Esophagus squamous epithelium (tissue), 5 donors: ENCODE data around the gene DHCR24. TPM values are rescaled to one million over a fixed set of nuclear protein-coding genes. Genes with fewer than 3 reads are reported as not detected.

Experiments used
- DNase-seq: peaks from one replicate; lab custom pipeline; 2025; lab: John Stamatoyannopoulos, UW
- H3K27ac ChIP-seq, 4 donors: fragments of 200-600 bp; sonication (generic); one replicate each; pipeline ENCODE4 v1.5.1; 2016 to 2019; ENCODE audit warnings: mild to moderate bottlenecking in 1 of 4
- H3K27me3 ChIP-seq, 4 donors: fragments of 200-600 bp; sonication (generic); 1 replicate in 3 of 4; 2 replicates in 1 of 4; pipeline versions ENCODE4 v1.5.1 to v1.6.0; 2017 to 2021; ENCODE audit warnings: antibody characterized with exemption in 1 of 4
- H3K36me3 ChIP-seq, 3 donors: fragments of 200-600 bp; sonication (generic); one replicate each; pipeline ENCODE4 v1.5.1; 2016 to 2019
- H3K4me1 ChIP-seq, 3 donors: fragments of 200-600 bp; sonication (generic); one replicate each; pipeline ENCODE4 v1.5.1; 2017 to 2019
- H3K4me3 ChIP-seq, 4 donors: fragments of 200-600 bp; sonication (generic); 1 replicate in 3 of 4; 2 replicates in 1 of 4; pipeline ENCODE4 v1.5.1; 2016 to 2019; ENCODE audit warnings: mild to moderate bottlenecking in 2 of 4, moderate library complexity in 1 of 4
- H3K9me3 ChIP-seq, 3 donors: fragments of 200-600 bp; sonication (generic); one replicate each; pipeline ENCODE4 v1.5.1; 2016 to 2019
- CTCF ChIP-seq, 6 experiments: fragments of 450-650 bp in 4 of 6; fragments of 200-600 bp in 2 of 6; sonication (generic) in 2 of 6; IDR thresholded peaks; one replicate each; pipeline ENCODE4 v1.5.1; 2016 to 2019; ENCODE audit warnings: antibody characterized with exemption in 6 of 6, mild to moderate bottlenecking in 4 of 6, moderate library complexity in 4 of 6
- POLR2A ChIP-seq, 4 donors: fragments of 450-650 bp; IDR thresholded peaks; one replicate each; pipeline ENCODE4 v1.6.1; 2017; ENCODE audit warnings: antibody characterized with exemption in 4 of 4, mild to moderate bottlenecking in 4 of 4, moderate library complexity in 3 of 4
- WGBS, 2 donors: methylation state at CpG; one replicate each; pipeline ENCODE4 v1.1.5; 2018; 5-methylcytosine and 5-hydroxymethylcytosine counted together
- intact Hi-C: fragments of 100-400 bp; cut with DNase I; formaldehyde crosslinking; loops from one replicate; pipeline ENCODE4 v1.15.0; 2022
- total RNA-seq, 4 donors: library from RNA; depleted of rRNA; stranded (reverse); fragments of >200 nt; gene quantifications; one replicate each; pipeline ENCODE4 v1.1.0, GENCODE V29; 2016
- donor health status: DM: yes; HTN: yes; CAD: no.

DHCR24 gene
- total RNA-seq, 4 donors from 2014 or later, result 285 to 499 (median 340) TPM

GRCh38 chr1:54826226-54826816 is 60.7 kb downstream of the DHCR24 start:
- Histone ChIP-seq H3K4me3 (no peak overlapping the region), H3K9me3 (peaks cover 0 to 23% (median 14%) of the 10 kb centered on the region in 3 donors), H3K27ac (no peak overlapping the region), H3K27me3 (no peaks in the 10 kb centered on the region), H3K4me1 (no peaks in the 10 kb centered on the region), H3K36me3 (peaks cover 0 to 2% (median 0%) of the 10 kb centered on the region in 3 donors)
- intact Hi-C loops, result no loop called here
- DNase-seq, result no peak
- WGBS, 2 donors, result 92 to 98% methylated on average over 3 of the region's 4 CpGs
- TF ChIP-seq CTCF (IDR thresholded peaks at IDR 0.05) (no peak), POLR2A (IDR thresholded peaks at IDR 0.05) (no peak)

DNA sequence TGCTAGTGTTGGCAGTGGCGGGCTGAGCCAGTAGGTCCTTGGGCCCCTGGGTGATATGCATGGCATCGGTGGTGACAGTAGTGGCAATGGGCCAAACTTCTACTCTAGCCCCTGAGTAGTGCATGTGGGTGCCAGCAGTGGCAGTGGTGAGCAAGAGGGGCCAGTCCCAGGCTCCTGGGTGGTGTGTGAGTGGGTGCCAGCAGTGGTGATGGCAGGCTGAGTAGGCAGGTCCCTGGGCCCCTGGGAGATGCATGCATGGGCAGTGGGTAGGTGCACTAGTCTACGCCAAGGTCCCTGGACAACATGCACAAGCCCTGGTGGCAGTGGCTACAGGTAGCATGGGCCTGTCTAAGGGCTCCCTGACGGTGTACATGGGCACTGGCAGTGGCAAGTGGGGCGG is 61.3 kb downstream of the DHCR24 start:
- 90% methylated on average over 2 of the region's 5 CpGs; no CpG with 5 or more reads in 1 of the 2 donors for WGBS, 2 donors
- intact Hi-C loops, result no loop called here
- no peaks in the 10 kb centered on the region for H3K27me3 ChIP-seq
- no peak for TF ChIP-seq POLR2A (IDR thresholded peaks at IDR 0.05)
- TF ChIP-seq CTCF (IDR thresholded peaks at IDR 0.05), result no peak
- H3K9me3 ChIP-seq, result peaks cover 0 to 18% (median 11%) of the 10 kb centered on the region in 3 donors
- no peak overlapping the region for H3K27ac ChIP-seq
- no peak for DNase-seq
- H3K36me3 ChIP-seq, result no peaks in the 10 kb centered on the region
- no peaks in the 10 kb centered on the region for H3K4me1 ChIP-seq
- H3K4me3 ChIP-seq, result no peak overlapping the region

DNA sequence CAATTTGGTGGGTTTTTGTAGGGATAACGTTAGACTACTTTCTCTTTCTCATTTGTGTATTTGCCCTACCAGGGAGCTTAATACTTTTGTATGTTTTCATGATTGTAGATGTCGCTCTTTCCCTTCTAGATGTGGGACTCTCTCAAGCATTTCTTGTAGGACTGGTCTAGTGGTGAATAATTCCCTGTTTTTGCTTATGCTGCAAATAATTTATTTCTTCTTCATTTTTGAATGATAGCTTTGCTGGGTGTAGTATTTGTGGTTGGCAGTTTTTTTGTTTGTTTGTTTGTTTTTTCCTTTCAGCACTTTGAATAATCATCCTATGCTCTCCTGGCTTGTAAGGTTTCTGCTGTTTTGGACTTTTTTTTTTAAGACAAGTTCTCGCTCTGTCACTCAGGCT is 63.3 kb downstream of the DHCR24 start:
- H3K27ac ChIP-seq, result no peak overlapping the region
- no peak for DNase-seq
- no peak for TF ChIP-seq POLR2A (IDR thresholded peaks at IDR 0.05)
- TF ChIP-seq CTCF (IDR thresholded peaks at IDR 0.05), result no peak
- 69 to 79% methylated on average over 3 of the region's 3 CpGs for WGBS, 2 donors
- H3K4me1 ChIP-seq, result peaks cover 0 to 10% (median 0%) of the 10 kb centered on the region in 3 donors
- no peak overlapping the region for H3K4me3 ChIP-seq
- H3K36me3 ChIP-seq, result no peaks in the 10 kb centered on the region
- peaks cover 0 to 18% (median 10%) of the 10 kb centered on the region in 3 donors for H3K9me3 ChIP-seq
- no peaks in the 10 kb centered on the region for H3K27me3 ChIP-seq
- intact Hi-C loops, result no loop called here

DNA sequence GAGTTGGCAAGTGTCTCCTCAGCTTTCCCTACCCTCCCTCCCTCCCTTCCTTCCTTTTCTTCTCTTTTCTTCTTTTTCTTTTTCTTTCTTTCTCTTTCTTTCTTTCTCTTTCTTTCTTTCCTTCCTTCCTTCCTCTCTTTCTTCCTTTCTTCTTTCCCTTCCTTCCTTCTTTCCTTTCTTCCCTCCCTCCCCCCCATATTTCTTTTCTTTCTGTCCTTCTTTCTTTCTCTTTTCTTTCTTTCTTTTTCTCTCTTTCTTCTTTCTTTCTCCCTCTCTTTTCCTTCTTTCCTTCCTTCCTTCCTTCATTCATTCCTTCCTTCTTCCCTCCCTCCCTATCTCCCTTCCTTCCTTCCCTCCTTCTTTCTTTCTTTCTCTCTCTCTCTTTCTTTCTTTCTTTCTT is 67.3 kb downstream of the DHCR24 start:
- no peak overlapping the region for H3K27ac ChIP-seq
- intact Hi-C loops, result loop anchor here (10.0 kb wide), 1 partner anchor 145 kb away; no protein-coding TSS in a partner anchor
- no peak for DNase-seq
- TF ChIP-seq POLR2A (IDR thresholded peaks at IDR 0.05) (no peak), CTCF (IDR thresholded peaks at IDR 0.05) (no peak)
- peaks cover 0 to 12% (median 0%) of the 10 kb centered on the region in 3 donors for H3K4me1 ChIP-seq
- H3K27me3 ChIP-seq, result no peaks in the 10 kb centered on the region
- no peaks in the 10 kb centered on the region for H3K36me3 ChIP-seq
- H3K9me3 ChIP-seq, result peaks cover 0 to 10% (median 7%) of the 10 kb centered on the region in 3 donors
- H3K4me3 ChIP-seq, result no peak overlapping the region

DNA sequence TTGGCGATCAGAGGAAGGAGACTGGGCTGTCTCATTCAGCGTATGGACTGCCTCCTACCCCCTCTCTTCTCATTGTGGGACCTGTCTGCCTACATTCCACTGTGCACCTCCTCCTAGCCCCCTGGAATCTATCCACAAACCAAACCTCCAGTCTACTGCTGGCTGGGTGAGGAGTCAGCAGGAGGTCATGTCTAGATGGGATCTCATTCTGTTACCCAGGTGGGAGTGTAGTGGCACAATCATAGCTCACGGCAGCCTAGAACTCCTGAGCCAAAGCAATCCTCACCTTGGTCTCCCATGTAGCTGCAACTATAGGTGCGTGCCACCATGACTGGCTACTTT is 67.8 kb downstream of the DHCR24 start:
- WGBS, 2 donors, result 78 to 81% methylated on average over 4 of the region's 4 CpGs
- intact Hi-C loops, result loop anchor here (10.0 kb wide), 1 partner anchor 144 kb away; no protein-coding TSS in a partner anchor

More for the DNA sequence above, 67.8 kb downstream of the DHCR24 start:
- no peaks in the 10 kb centered on the region for H3K36me3 ChIP-seq
- DNase-seq, result no peak
- H3K9me3 ChIP-seq, result peaks cover 0 to 7% (median 7%) of the 10 kb centered on the region in 3 donors
- no peak overlapping the region for H3K4me3 ChIP-seq
- H3K4me1 ChIP-seq, result peaks cover 0 to 12% (median 0%) of the 10 kb centered on the region in 3 donors
- H3K27me3 ChIP-seq, result no peaks in the 10 kb centered on the region
- TF ChIP-seq CTCF (IDR thresholded peaks at IDR 0.05) (no peak), POLR2A (IDR thresholded peaks at IDR 0.05) (no peak)
- H3K27ac ChIP-seq, result peak overlapping the region in 1 of 4 donors; percentile 19
